Stimulated activated CD4-positive, alpha-beta T cell treated with anti-CD3 and anti-CD28 coated beads, Interleukin-12 subunit alpha, Interleukin-12 subunit beta, amount 100 ng/mL, for 4 hours (primary cell): ENCODE data around the gene UGDH.

Source experiments
- DNase-seq: peaks from one replicate; pipeline ENCODE4 v3.0.0-alpha.2; 2020

UGDH gene

GRCh38 chr4:39451423-39452023 lies 75.7 kb downstream of the UGDH start:
- no peak for DNase-seq

GRCh38 chr4:39450618-39451017 lies 76.6 kb downstream of the UGDH start:
- DNase-seq = no peak
